Inflammatory macrophage (primary cell): ENCODE measurements around the gene NKAIN4.
"Not testable (repeated sequence)": the region's sequence is repeated elsewhere in the genome, so short reads cannot be mapped to it uniquely, and the experiment has no call there.

Experiments used
- DNase-seq, 2 donors: peaks; one replicate each; pipeline ENCODE4 v3.0.0-alpha.2; 2020 to 2022

NKAIN4 gene

GRCh38 chr20:63255931-63256704 is 1.9 kb upstream of the NKAIN4 start:
- DNase-seq: no peak

- no peak for DNase-seq
Measured at GRCh38 chr20:63254606-63255384, 532 bp upstream of the NKAIN4 start.

GRCh38 chr20:63253438-63254231 is 628 bp downstream of the NKAIN4 start:
- DNase-seq: no peak

- DNase-seq: no peak
Measured at GRCh38 chr20:63253065-63253437, 1.2 kb downstream of the NKAIN4 start.

GRCh38 chr20:63252284-63252711 is 2.0 kb downstream of the NKAIN4 start:
- no peak for DNase-seq

GRCh38 chr20:63251350-63251749 is 2.9 kb downstream of the NKAIN4 start:
- not testable (repeated sequence) for DNase-seq

GRCh38 chr20:63249891-63250290 is 4.4 kb downstream of the NKAIN4 start:
- no peak for DNase-seq

- no peak for DNase-seq
Measured at GRCh38 chr20:63248835-63249591, 5.2 kb downstream of the NKAIN4 start.

GRCh38 chr20:63247671-63248228 is 6.5 kb downstream of the NKAIN4 start:
- no peak for DNase-seq

GRCh38 chr20:63246490-63247288 is 7.6 kb downstream of the NKAIN4 start:
- DNase-seq: no peak

- no peak for DNase-seq
Measured at GRCh38 chr20:63244468-63244867, 9.8 kb downstream of the NKAIN4 start.

GRCh38 chr20:63243604-63244247 is 10.5 kb downstream of the NKAIN4 start:
- DNase-seq: no peak

GRCh38 chr20:63242736-63243135 is 11.5 kb downstream of the NKAIN4 start:
- DNase-seq: no peak

- DNase-seq: no peak
Measured at GRCh38 chr20:63241272-63241671, 13.0 kb downstream of the NKAIN4 start.

GRCh38 chr20:63240004-63240403 is 14.3 kb downstream of the NKAIN4 start:
- no peak for DNase-seq

GRCh38 chr20:63239431-63239830 is 14.8 kb downstream of the NKAIN4 start:
- DNase-seq: no peak

- DNase-seq: no peak
Measured at GRCh38 chr20:63238514-63239125, 15.6 kb downstream of the NKAIN4 start.

GRCh38 chr20:63238031-63238430 is 16.2 kb downstream of the NKAIN4 start:
- no peak for DNase-seq

- DNase-seq: no peak
Measured at GRCh38 chr20:63236116-63236837, 18.0 kb downstream of the NKAIN4 start.
